CD8-positive, alpha-beta memory T cell (primary cell): ENCODE results near the gene FCSK. TPM values are rescaled to one million over a fixed set of nuclear protein-coding genes. Genes with fewer than 3 reads are reported as not detected.

ENCODE experiments used
- CTCF ChIA-PET: fragments of 350-600 bp; sonication (Branson Sonifier 250); formaldehyde crosslinking; loops from one replicate; lab custom pipeline; 2021; ENCODE audit warnings: antibody characterized with exemption; lab: Charles Lee
- POLR2A ChIA-PET: fragments of 350-600 bp; sonication (Branson Sonifier 250); formaldehyde crosslinking; loops from one replicate; lab custom pipeline; 2021; ENCODE audit warnings: antibody characterized with exemption; lab: Charles Lee
- DNase-seq, 5 donors: peaks; one replicate each; pipeline versions ENCODE4 v3.0.0 to v3.0.0-alpha.2; 2020 to 2022; ENCODE audit warnings: mixed read lengths in 1 of 5
- H3K27ac ChIP-seq: one replicate; pipeline ENCODE4 v1.7.0; 2013; ENCODE audit warnings: low read depth, mild to moderate bottlenecking, low read length, moderate library complexity
- H3K27me3 ChIP-seq: 2 replicates; pipeline ENCODE4 v1.7.0; 2013; ENCODE audit warnings: low read length, mild to moderate bottlenecking; ENCODE audit not compliant: insufficient read depth, poor library complexity, severe bottlenecking
- H3K36me3 ChIP-seq: 2 replicates; pipeline ENCODE4 v1.7.0; 2013; ENCODE audit warnings: mild to moderate bottlenecking, low read length, moderate library complexity; ENCODE audit not compliant: insufficient read depth
- H3K4me1 ChIP-seq: 2 replicates; pipeline ENCODE4 v1.7.0; 2013; ENCODE audit warnings: mild to moderate bottlenecking, low read length, moderate library complexity; ENCODE audit not compliant: insufficient read depth
- H3K4me3 ChIP-seq: 2 replicates; pipeline ENCODE4 v1.7.0; 2013; ENCODE audit warnings: mild to moderate bottlenecking, low read length
- H3K9me3 ChIP-seq: 2 replicates; pipeline ENCODE4 v1.7.0; 2013; ENCODE audit warnings: mild to moderate bottlenecking, low read length
- H3K27ac Mint-ChIP-seq, 8 donors: one replicate each; pipeline ENCODE4 v1.8.0; 2020 to 2021; ENCODE audit warnings: mixed read lengths in 8 of 8, mild to moderate bottlenecking in 6 of 8, inconsistent platforms in 3 of 8, moderate library complexity in 3 of 8
- H3K27me3 Mint-ChIP-seq, 2 donors: one replicate each; pipeline ENCODE4 v1.8.0; 2020 to 2021; ENCODE audit warnings: mixed read lengths in 2 of 2, mild to moderate bottlenecking in 1 of 2, moderate library complexity in 1 of 2
- H3K36me3 Mint-ChIP-seq, 3 donors: one replicate each; pipeline ENCODE4 v1.8.0; 2020 to 2021; ENCODE audit warnings: mixed read lengths in 3 of 3, inconsistent platforms in 1 of 3, mild to moderate bottlenecking in 1 of 3
- H3K4me1 Mint-ChIP-seq, 3 donors: one replicate each; pipeline ENCODE4 v1.8.0; 2020 to 2021; ENCODE audit warnings: mixed read lengths in 3 of 3, inconsistent platforms in 1 of 3, mild to moderate bottlenecking in 1 of 3
- H3K4me3 Mint-ChIP-seq, 7 donors: one replicate each; pipeline ENCODE4 v1.8.0; 2020 to 2021; ENCODE audit warnings: mixed read lengths in 7 of 7, mild to moderate bottlenecking in 6 of 7, moderate library complexity in 4 of 7, inconsistent platforms in 2 of 7
- H3K9me3 Mint-ChIP-seq, 5 donors: one replicate each; pipeline ENCODE4 v1.8.0; 2020 to 2022; ENCODE audit warnings: mixed read lengths in 5 of 5, mild to moderate bottlenecking in 3 of 5, moderate library complexity in 2 of 5, inconsistent platforms in 1 of 5
- polyA plus RNA-seq: library from polyadenylated mRNA; unstranded; fragments of 300-500 nt; fragmentation: Illumina TruSeq; gene quantifications from one replicate; pipeline ENCODE4 v1.2.3, GENCODE V29; 2021
- total RNA-seq, 2 experiments: library from RNA; stranded (reverse); gene quantifications; one replicate each; pipeline ENCODE4 v1.2.3, GENCODE V29; 2021

FCSK gene
- total and polyA plus RNA-seq, 3 experiments from 2014 or later: 7.8 to 16.9 (median 15.1) TPM

DNA sequence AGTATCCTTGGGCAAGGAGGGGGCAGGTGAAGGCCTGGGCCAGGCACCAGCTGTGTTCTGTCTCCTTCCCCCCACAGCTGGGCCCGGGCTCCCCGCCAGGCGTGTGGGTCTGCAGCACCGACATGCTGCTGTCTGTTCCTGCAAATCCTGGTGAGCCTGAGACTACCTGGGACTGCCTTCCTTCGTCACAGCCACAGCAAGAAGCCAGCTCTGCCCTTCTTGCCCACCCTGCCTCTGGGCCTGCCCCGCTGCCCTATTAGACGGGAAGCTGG lies 12.3 kb downstream of the FCSK start:
- no peak overlapping the region for H3K4me3 Mint-ChIP-seq
- H3K9me3 Mint-ChIP-seq: no peaks in the 10 kb centered on the region
- no peaks in the 10 kb centered on the region for H3K9me3 ChIP-seq
- no peak overlapping the region for H3K27ac Mint-ChIP-seq
- no peak overlapping the region for H3K27ac ChIP-seq
- no peaks in the 10 kb centered on the region for H3K27me3 Mint-ChIP-seq
- ChIA-PET CTCF (interaction anchor here (1.5 kb wide), 1 partner anchor 86 kb away, joined by 3 read pairs; no protein-coding TSS in a partner anchor), POLR2A (no interaction called here)
- no peaks in the 10 kb centered on the region for H3K36me3 ChIP-seq
- no peak for DNase-seq
- no peaks in the 10 kb centered on the region for H3K27me3 ChIP-seq
- H3K4me1 Mint-ChIP-seq: peaks cover 0 to 1% (median 1%) of the 10 kb centered on the region in 3 donors
- H3K4me3 ChIP-seq: no peak overlapping the region
- H3K4me1 ChIP-seq: no peaks in the 10 kb centered on the region
- H3K36me3 Mint-ChIP-seq: peaks cover 0 to 42% (median 5%) of the 10 kb centered on the region in 3 donors

GRCh38 chr16:70467113-70467512 lies 12.7 kb downstream of the FCSK start:
- H3K36me3 Mint-ChIP-seq: peaks cover 0 to 39% (median 5%) of the 10 kb centered on the region in 3 donors
- DNase-seq: no peak
- Histone ChIP-seq H3K4me3 (no peak overlapping the region), H3K4me1 (no peaks in the 10 kb centered on the region), H3K9me3 (no peaks in the 10 kb centered on the region), H3K27me3 (no peaks in the 10 kb centered on the region), H3K27ac (no peak overlapping the region), H3K36me3 (no peaks in the 10 kb centered on the region)
- ChIA-PET CTCF (interaction anchor here (1.5 kb wide), 1 partner anchor 86 kb away, joined by 3 read pairs; no protein-coding TSS in a partner anchor), POLR2A (no interaction called here)
- no peaks in the 10 kb centered on the region for H3K9me3 Mint-ChIP-seq
- peaks cover 0 to 1% (median 0%) of the 10 kb centered on the region in 3 donors for H3K4me1 Mint-ChIP-seq
- H3K27ac Mint-ChIP-seq: no peak overlapping the region
- H3K4me3 Mint-ChIP-seq: no peak overlapping the region
- H3K27me3 Mint-ChIP-seq: no peaks in the 10 kb centered on the region

GRCh38 chr16:70467608-70468007 lies 13.2 kb downstream of the FCSK start:
- H3K27me3 Mint-ChIP-seq: no peaks in the 10 kb centered on the region
- POLR2A ChIA-PET: no interaction called here

GRCh38 chr16:70468776-70469525 lies 14.6 kb downstream of the FCSK start:
- no peaks in the 10 kb centered on the region for H3K9me3 ChIP-seq
- H3K4me3 ChIP-seq: no peak overlapping the region
- CTCF ChIA-PET: no interaction called here
- Mint-ChIP-seq H3K27ac (peak overlapping the region in 2 of 8 donors; percentile 17 to 73), H3K4me3 (no peak overlapping the region), H3K9me3 (no peaks in the 10 kb centered on the region), H3K36me3 (peaks cover 0 to 38% (median 5%) of the 10 kb centered on the region in 3 donors), H3K27me3 (no peaks in the 10 kb centered on the region), H3K4me1 (no peaks in the 10 kb centered on the region)
- POLR2A ChIA-PET: interaction anchor here (0.5 kb wide), 1 partner anchor 49 kb away, joined by 4 read pairs; no protein-coding TSS in a partner anchor
- H3K27me3 ChIP-seq: no peaks in the 10 kb centered on the region
- H3K4me1 ChIP-seq: no peaks in the 10 kb centered on the region
- H3K36me3 ChIP-seq: no peaks in the 10 kb centered on the region
- H3K27ac ChIP-seq: no peak overlapping the region
- DNase-seq: no peak

More at GRCh38 chr16:70467608-70468007, 13.2 kb downstream of the FCSK start:
- no peaks in the 10 kb centered on the region for H3K4me1 ChIP-seq
- CTCF ChIA-PET: no interaction called here
- Mint-ChIP-seq H3K27ac (no peak overlapping the region), H3K9me3 (no peaks in the 10 kb centered on the region), H3K4me3 (no peak overlapping the region), H3K4me1 (peaks cover 0 to 1% (median 0%) of the 10 kb centered on the region in 3 donors), H3K36me3 (peaks cover 0 to 39% (median 5%) of the 10 kb centered on the region in 3 donors)
- H3K9me3 ChIP-seq: no peaks in the 10 kb centered on the region
- H3K27me3 ChIP-seq: no peaks in the 10 kb centered on the region
- no peak overlapping the region for H3K4me3 ChIP-seq
- H3K36me3 ChIP-seq: no peaks in the 10 kb centered on the region
- H3K27ac ChIP-seq: no peak overlapping the region
- no peak for DNase-seq

DNA sequence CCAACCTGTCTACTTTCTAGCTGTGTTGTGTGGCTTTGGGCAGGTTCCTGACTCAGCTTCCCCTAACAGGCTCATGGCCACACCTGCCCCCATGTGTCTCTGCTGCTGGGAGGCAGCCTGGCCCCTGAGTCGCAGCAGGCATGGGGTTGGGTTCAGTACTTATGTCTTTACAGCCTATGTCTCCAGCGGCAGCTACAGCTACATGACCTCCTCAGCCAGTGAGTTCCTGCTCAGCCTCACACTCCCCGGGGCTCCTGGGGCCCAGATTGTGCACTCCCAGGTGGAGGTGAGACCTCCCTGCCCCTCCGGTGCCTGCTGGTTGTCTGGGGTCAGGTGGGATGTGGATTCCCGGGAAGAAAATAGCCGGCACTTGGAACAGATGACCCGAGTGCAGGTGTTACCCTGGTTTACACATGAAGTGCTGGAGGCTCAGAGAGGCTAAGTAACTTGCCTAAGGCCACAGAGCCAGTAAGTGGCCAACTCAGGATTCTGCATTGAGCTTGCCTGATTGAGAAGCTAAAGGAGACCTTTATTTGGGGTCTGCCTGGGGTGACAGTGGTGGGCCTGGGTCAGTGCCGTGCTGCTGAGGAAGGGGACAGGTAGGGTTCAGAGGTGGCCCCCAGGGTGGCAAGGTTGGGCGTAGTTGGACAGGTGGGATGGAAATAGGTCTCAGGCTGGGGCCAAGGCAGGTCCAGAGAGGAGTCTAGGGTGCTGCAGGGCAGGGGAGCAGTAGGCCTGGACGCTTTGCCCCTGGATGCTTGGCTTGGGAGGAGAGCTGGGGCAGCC lies 15.9 kb downstream of the FCSK start:
- H3K27me3 Mint-ChIP-seq: no peaks in the 10 kb centered on the region
- no peaks in the 10 kb centered on the region for H3K27me3 ChIP-seq
- CTCF ChIA-PET: no interaction called here
- no peaks in the 10 kb centered on the region for H3K4me1 Mint-ChIP-seq
- no peaks in the 10 kb centered on the region for H3K36me3 ChIP-seq
- H3K27ac ChIP-seq: no peak overlapping the region
- H3K4me1 ChIP-seq: no peaks in the 10 kb centered on the region
- no peak overlapping the region for H3K4me3 Mint-ChIP-seq
- H3K9me3 ChIP-seq: no peaks in the 10 kb centered on the region
- no peak overlapping the region for H3K4me3 ChIP-seq
- peaks cover 0 to 33% (median 5%) of the 10 kb centered on the region in 3 donors for H3K36me3 Mint-ChIP-seq
- POLR2A ChIA-PET: interaction anchor here (1.4 kb wide), 1 partner anchor 89 kb away, joined by 5 read pairs; no protein-coding TSS in a partner anchor
- no peaks in the 10 kb centered on the region for H3K9me3 Mint-ChIP-seq
- no peak for DNase-seq
- peak overlapping the region in 1 of 8 donors; percentile 54 for H3K27ac Mint-ChIP-seq

DNA sequence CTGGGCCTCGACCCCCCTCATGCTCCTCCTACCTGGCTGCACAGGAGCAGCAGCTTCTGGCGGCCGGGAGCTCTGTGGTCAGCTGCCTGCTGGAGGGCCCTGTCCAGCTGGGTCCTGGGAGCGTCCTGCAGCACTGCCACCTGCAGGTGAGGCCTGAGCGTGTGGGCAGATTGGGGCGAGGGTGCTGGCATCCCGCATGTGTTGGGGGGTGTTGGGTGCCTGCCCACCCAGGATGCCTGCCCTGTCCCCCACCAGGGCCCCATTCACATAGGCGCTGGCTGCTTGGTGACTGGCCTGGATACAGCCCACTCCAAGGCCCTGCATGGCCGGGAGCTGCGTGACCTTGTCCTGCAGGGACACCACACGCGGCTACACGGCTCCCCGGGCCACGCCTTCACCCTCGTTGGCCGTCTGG lies 16.5 kb downstream of the FCSK start:
- H3K36me3 Mint-ChIP-seq: peaks cover 0 to 37% (median 5%) of the 10 kb centered on the region in 3 donors
- Histone ChIP-seq H3K4me3 (no peak overlapping the region), H3K9me3 (no peaks in the 10 kb centered on the region), H3K36me3 (no peaks in the 10 kb centered on the region), H3K27ac (no peak overlapping the region), H3K4me1 (no peaks in the 10 kb centered on the region), H3K27me3 (no peaks in the 10 kb centered on the region)
- no peaks in the 10 kb centered on the region for H3K4me1 Mint-ChIP-seq
- no peaks in the 10 kb centered on the region for H3K9me3 Mint-ChIP-seq
- no peaks in the 10 kb centered on the region for H3K27me3 Mint-ChIP-seq
- H3K4me3 Mint-ChIP-seq: no peak overlapping the region
- CTCF ChIA-PET: no interaction called here
- no peak for DNase-seq
- H3K27ac Mint-ChIP-seq: no peak overlapping the region
- POLR2A ChIA-PET: interaction anchor here (1.4 kb wide), 1 partner anchor 90 kb away, joined by 5 read pairs; no protein-coding TSS in a partner anchor

- Histone ChIP-seq H3K4me3 (no peak overlapping the region), H3K4me1 (no peaks in the 10 kb centered on the region), H3K27me3 (no peaks in the 10 kb centered on the region), H3K9me3 (no peaks in the 10 kb centered on the region), H3K36me3 (no peaks in the 10 kb centered on the region), H3K27ac (no peak overlapping the region)
- H3K27ac Mint-ChIP-seq: no peak overlapping the region
- no peaks in the 10 kb centered on the region for H3K4me1 Mint-ChIP-seq
- no peak overlapping the region for H3K4me3 Mint-ChIP-seq
- peaks cover 0 to 39% (median 0%) of the 10 kb centered on the region in 3 donors for H3K36me3 Mint-ChIP-seq
- no peaks in the 10 kb centered on the region for H3K27me3 Mint-ChIP-seq
- CTCF ChIA-PET: no interaction called here
- H3K9me3 Mint-ChIP-seq: no peaks in the 10 kb centered on the region
- POLR2A ChIA-PET: interaction anchor here (0.6 kb wide), 1 partner anchor 85 kb away, joined by 4 read pairs; no protein-coding TSS in a partner anchor
- DNase-seq: no peak
Observed at GRCh38 chr16:70472786-70473433, 18.5 kb downstream of the FCSK start.
